Measurements from ENCODE around the gene GPR78.
A peak's percentile ranks its signal among the peaks of the same experiment; 100 is the strongest.

Gene GPR78, protein sequence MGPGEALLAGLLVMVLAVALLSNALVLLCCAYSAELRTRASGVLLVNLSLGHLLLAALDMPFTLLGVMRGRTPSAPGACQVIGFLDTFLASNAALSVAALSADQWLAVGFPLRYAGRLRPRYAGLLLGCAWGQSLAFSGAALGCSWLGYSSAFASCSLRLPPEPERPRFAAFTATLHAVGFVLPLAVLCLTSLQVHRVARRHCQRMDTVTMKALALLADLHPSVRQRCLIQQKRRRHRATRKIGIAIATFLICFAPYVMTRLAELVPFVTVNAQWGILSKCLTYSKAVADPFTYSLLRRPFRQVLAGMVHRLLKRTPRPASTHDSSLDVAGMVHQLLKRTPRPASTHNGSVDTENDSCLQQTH

DNA sequence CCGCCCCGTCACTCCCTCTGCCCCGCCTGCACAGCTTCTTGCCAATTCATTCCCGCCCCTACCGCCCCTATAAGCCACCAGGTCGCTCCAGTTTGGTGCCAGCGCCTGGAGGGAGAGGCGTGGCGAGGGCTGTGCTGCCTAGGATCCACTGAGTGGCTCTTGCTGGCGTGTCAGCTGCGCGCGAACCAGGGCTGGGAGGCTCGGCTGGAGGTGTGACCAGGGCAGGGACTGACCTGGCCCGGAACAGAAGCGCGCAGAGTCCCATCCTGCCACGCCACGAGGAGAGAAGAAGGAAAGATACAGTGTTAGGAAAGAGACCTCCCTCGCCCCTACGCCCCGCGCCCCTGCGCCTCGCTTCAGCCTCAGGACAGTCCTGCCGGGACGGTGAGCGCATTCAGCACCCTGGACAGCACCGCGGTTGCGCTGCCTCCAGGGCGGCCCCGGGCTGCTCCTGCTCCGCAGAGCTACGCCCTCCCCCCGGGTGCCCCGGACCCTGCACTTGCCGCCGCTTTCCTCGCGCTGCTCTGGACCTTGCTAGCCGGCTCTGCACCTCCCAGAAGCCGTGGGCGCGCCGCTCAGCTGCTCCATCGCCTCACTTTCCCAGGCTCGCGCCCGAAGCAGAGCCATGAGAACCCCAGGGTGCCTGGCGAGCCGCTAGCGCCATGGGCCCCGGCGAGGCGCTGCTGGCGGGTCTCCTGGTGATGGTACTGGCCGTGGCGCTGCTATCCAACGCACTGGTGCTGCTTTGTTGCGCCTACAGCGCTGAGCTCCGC, at the start of gene GPR78:
GPR78 (plus strand) TSS at position 72 of the 773 bp plus-strand sequence; CDS start at position 663, 591 bp downstream.
- DNase-seq (ENCODE audit: low read depth in 1 of 2, low spot score in 1 of 2), result peak; percentile 63 to 89
- no peak for TF ChIP-seq JUND (IDR thresholded peaks at IDR 0.05; ENCODE audit: low read depth)
- in situ Hi-C loops (cut with HindIII; ENCODE audit: low pct_unique_long_range_greater_than_20kb, low sequenced_read_pairs), result no loop called here

GRCh38 chr4:8532245-8532781, 47.9 kb upstream of the GPR78 start:
- TF ChIP-seq JUND (IDR thresholded peaks at IDR 0.05; ENCODE audit: low read depth), result no peak
- in situ Hi-C loops (cut with HindIII; ENCODE audit: low pct_unique_long_range_greater_than_20kb, low sequenced_read_pairs), result no loop called here
- peak in 1 of 2 experiments; percentile 40 for DNase-seq (ENCODE audit: low read depth in 1 of 2, low spot score in 1 of 2)

- in situ Hi-C loops (cut with HindIII; ENCODE audit: low pct_unique_long_range_greater_than_20kb, low sequenced_read_pairs), result no loop called here
- TF ChIP-seq JUND (IDR thresholded peaks at IDR 0.05; ENCODE audit: low read depth), result no peak
- no peak for DNase-seq (ENCODE audit: low read depth in 1 of 2, low spot score in 1 of 2)
Observed at GRCh38 chr4:8533274-8533865, 46.8 kb upstream of the GPR78 start.

DNA sequence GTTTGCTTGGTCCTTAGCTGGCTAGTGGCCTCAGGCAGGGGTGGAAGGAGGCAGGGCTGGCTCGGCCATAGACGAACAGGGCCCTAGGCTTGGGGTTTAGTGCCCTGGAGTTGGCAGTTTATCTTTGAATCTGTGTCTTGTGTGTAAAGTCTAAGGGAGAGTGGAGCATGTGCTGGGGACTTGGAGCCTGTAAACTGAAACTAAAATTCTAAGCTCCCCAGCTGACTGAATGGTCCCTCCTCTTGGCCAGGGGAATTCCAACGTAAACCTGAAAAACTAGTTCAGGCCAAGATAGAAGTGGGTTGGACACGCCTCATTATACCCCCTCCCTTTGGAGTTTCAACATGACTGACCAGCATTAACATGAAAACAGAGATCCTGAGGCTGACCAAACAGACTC, 46.1 kb upstream of the GPR78 start:
- TF ChIP-seq JUND (IDR thresholded peaks at IDR 0.05; ENCODE audit: low read depth), result no peak
- peak; percentile 35 to 93 for DNase-seq (ENCODE audit: low read depth in 1 of 2, low spot score in 1 of 2)
- in situ Hi-C loops (cut with HindIII; ENCODE audit: low pct_unique_long_range_greater_than_20kb, low sequenced_read_pairs), result no loop called here

DNA sequence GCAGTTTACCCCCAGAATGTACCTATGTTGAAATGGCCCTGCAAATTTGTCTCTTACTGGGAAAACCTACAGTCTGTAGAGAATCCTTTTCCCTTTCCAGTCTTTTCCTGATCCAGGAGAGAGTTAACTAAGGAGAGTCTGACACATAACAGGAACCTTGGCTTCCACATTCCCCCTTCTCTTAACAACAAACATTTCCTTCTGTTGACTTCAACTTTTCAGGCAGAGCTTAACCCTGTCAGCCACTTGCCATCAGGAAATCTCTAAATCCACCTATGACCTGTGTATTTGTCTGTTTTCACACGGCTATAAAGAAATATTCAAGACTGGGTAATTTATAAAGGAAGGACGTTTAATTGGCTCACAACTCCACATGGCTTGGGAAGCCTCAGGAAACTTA, 45.6 kb upstream of the GPR78 start:
- TF ChIP-seq JUND (IDR thresholded peaks at IDR 0.05; ENCODE audit: low read depth), result no peak
- DNase-seq (ENCODE audit: low read depth in 1 of 2, low spot score in 1 of 2), result no peak
- in situ Hi-C loops (cut with HindIII; ENCODE audit: low pct_unique_long_range_greater_than_20kb, low sequenced_read_pairs), result no loop called here

DNA sequence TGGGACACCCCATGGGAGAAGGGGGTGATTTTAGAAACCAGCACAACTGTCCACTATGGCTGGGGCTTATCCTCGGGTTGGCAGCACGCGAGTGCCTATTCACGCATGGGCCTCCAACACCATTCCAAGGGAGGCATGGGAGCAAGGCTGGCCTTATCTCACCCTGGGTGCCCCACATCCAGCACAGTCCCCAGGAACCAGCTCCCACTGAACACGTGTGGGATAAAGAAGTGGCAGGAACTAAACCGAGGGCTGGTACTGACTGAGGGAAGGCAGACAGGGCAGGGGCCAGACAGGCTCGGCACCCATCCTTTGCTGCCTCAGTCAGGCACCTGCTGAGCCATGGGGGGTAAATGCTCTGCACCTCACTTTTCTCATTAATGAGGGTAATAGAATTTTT, 43.7 kb upstream of the GPR78 start:
- in situ Hi-C loops (cut with HindIII; ENCODE audit: low pct_unique_long_range_greater_than_20kb, low sequenced_read_pairs), result no loop called here
- no peak for TF ChIP-seq JUND (IDR thresholded peaks at IDR 0.05; ENCODE audit: low read depth)
- DNase-seq (ENCODE audit: low read depth in 1 of 2, low spot score in 1 of 2), result no peak

GRCh38 chr4:8537041-8537461, 43.1 kb upstream of the GPR78 start:
- DNase-seq (ENCODE audit: low read depth in 1 of 2, low spot score in 1 of 2), result peak; percentile 31 to 57
- TF ChIP-seq JUND (IDR thresholded peaks at IDR 0.05; ENCODE audit: low read depth), result no peak
- in situ Hi-C loops (cut with HindIII; ENCODE audit: low pct_unique_long_range_greater_than_20kb, low sequenced_read_pairs), result no loop called here

DNA sequence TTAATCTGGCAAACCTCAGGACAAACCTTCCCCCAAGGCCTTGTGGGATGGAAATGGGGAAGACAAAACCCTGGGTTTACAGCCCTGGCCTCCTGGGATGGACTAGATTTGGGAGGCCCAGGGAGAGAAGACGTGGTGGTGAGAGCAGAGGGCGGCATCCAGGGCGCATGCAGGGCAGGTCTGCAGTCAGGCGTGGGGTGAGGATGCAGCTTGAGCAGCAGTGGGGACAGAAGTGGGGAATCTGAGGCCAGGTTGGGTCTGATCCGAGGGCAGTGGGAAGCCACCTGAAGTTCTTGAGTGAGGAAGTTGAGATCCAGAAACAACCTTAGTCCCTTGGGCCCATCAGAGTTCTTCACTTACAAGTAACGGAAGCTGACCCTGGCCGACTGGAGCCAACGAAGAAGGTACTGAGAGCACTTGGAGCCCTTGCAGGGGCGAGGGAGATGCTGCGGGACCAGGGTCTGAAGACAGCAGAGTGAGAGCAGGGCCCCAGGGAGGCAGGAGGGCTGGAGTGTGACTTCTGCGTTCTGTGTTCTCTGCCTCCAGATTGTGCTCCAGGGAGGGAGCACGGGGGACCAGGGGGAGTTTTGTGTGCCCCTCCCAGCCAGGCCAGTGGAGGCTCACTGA, 42.0 kb upstream of the GPR78 start:
- no peak for DNase-seq (ENCODE audit: low read depth in 1 of 2, low spot score in 1 of 2)
- in situ Hi-C loops (cut with HindIII; ENCODE audit: low pct_unique_long_range_greater_than_20kb, low sequenced_read_pairs), result no loop called here
- no peak for TF ChIP-seq JUND (IDR thresholded peaks at IDR 0.05; ENCODE audit: low read depth)

DNA sequence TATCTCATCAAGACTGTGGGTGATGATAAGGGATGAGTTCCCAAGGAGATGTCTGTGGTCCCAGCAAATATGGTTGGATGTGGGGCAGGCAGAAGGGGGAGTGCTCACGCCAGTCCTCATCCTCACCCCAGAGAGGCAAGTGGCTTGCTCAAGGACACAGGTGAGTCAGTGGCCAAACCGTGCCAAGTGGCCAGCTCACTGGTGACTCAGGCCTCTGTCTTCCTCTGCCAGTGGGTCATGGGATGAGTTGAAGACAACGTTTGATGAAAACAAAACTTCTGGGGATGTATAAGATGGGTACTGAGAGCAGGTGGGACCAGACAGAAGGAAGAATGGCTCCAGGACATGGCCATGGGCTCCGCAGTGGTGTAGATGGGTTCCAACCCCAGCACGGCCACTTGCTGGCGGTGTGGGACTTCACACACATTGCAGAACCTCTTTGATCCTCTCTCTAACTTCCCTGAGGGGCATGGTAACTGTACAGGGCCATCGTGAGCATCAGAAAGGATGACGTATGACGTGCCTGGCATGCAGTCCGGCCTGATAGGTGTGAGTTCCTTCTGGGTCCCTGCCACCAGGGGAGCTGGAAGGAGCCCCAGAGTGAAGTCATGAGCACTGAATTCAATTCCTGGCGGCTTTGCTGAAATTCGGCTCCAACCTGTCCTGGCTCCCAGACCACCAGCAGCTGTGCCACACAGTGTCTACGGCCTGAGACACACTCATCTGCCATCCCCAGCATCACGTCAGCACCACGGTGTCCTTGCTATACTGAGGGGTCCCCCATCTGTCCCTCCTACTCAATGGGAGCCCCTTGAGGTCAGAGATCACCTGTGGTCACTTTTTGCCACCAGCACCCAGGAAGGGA, 41.3 kb upstream of the GPR78 start:
- in situ Hi-C loops (cut with HindIII; ENCODE audit: low pct_unique_long_range_greater_than_20kb, low sequenced_read_pairs), result no loop called here
- DNase-seq (ENCODE audit: low read depth in 1 of 2, low spot score in 1 of 2), result no peak

DNA sequence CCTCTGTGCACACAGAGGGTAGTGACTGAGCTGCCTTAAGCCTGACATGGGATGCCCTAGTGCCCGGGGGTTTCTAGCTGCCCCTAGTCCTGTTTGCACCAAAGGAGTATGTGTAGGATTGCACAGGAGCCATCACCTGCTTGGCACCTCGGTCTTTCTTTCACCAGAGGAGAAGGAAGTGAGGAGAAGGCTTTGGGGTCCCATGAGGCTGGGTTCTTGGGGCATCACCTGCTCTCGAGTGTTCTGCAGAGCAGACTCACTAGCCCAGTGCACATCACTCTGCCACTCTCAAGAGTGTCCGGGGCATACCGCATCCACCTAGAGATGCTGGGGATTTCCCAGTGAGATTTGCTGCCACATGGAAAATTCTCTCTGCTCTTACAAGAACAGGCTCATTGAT, 40.5 kb upstream of the GPR78 start:
- TF ChIP-seq JUND (IDR thresholded peaks at IDR 0.05; ENCODE audit: low read depth), result no peak
- in situ Hi-C loops (cut with HindIII; ENCODE audit: low pct_unique_long_range_greater_than_20kb, low sequenced_read_pairs), result no loop called here
- no peak for DNase-seq (ENCODE audit: low read depth in 1 of 2, low spot score in 1 of 2)

More for the DNA sequence above, 41.3 kb upstream of the GPR78 start:
- TF ChIP-seq JUND (IDR thresholded peaks at IDR 0.05; ENCODE audit: low read depth), result no peak

DNA sequence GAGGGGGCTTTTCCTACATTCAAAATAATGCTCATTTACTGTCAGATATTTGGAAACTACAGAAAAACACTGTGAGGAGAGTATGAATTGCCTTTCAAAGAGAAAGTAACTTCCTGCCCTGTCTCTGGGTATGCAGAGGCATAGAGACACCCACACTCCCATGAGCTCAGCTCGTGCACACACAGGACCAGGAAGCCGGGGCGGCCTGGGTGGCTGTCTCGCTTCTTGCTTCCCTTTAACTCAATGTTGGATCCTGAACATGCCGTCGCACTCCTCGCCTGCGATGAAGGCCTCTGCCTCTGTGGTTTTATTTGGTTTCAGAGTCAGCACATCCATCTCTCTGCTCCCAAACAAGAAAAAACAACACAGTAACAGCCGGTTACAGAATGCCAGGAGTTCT, 40.1 kb upstream of the GPR78 start:
- no peak for DNase-seq (ENCODE audit: low read depth in 1 of 2, low spot score in 1 of 2)
- no peak for TF ChIP-seq JUND (IDR thresholded peaks at IDR 0.05; ENCODE audit: low read depth)
- in situ Hi-C loops (cut with HindIII; ENCODE audit: low pct_unique_long_range_greater_than_20kb, low sequenced_read_pairs), result no loop called here

All from T47D (cell line).